HG03039 (cell line): ENCODE results near the gene SHROOM2.
"Not testable (repeated sequence)": the region's sequence is repeated elsewhere in the genome, so short reads cannot be mapped to it uniquely, and the experiment has no call there.

Experiments used
- ATAC-seq: cut with Tn5 transposase; IDR thresholded peaks from one replicate; pipeline ENCODE4 v1.9.1; 2021; ENCODE audit warnings: mild to moderate bottlenecking, moderate library complexity; ENCODE audit not compliant: unreplicated experiment

The SHROOM2 gene

DNA sequence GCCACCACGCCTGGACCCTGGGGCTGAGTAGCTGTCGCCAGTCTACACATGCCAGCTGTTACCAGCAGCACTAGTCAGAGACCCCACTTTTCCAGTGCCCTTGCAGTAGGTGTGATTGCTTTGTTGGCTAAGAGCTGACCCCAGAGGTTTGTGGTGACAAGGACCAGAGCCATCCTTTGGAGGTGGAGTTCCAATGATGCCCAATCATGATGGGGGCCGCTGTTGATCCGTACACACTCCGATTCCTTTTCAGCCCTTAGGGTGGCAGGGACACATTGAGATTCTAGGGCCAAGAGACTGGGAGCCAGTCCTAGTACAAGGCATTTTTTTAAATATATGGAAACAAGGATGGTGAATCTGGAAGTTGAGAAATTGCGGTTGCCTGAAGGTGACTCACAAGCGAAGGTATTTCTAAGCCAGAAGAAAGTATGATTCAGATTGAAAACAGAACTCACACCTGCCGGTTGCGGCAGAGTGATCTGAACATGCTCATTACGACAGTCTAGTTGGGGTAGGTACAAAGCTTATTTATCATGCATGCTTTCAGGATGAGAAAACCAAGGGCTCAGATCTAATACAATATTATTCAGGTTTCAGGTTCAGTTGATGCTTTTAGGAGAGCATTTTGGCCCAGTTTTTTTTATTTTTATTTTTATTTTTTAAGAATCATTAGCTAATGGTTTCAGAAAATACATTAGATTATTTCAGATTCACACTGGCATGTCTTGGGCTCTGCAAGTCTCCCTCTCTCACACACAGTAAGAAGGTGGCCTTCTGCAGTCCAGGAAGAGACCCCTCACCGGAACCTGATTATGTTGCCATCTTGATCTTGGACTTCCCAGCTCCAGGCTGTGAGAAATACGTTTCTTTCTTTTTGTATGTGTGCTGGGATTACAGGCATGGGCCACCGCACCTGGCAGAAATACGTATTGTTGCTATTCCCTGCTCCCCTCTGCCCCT is 43.4 kb downstream of the SHROOM2 start:
- ATAC-seq = peak; percentile 83

GRCh38 chrX:9832811-9833210 is 46.6 kb downstream of the SHROOM2 start:
- ATAC-seq = no peak

GRCh38 chrX:9835585-9836210 is 49.5 kb downstream of the SHROOM2 start:
- ATAC-seq = no peak

DNA sequence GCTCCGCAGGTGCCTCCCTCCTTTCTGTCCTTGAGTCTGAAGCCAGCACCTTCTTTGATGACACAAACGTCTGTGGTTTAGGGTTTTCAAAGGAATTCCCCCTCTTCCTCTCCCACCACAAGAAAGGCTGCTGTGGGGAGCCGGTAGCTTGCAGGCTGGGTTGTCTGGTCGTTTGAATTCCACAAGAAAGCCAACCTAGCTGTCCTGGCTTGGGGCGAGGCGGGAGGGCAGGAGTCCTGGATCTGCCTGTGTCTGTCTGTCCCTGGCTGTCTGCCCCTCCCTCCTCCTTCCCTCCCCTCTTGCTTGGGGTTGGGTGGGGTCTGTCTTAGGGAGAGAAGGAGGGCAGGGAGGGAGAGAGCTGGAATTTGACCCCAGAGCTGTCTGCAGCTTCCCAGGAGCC is 56.3 kb downstream of the SHROOM2 start:
- ATAC-seq = no peak

GRCh38 chrX:9844936-9845577 is 58.8 kb downstream of the SHROOM2 start:
- ATAC-seq = no peak

GRCh38 chrX:9845578-9845952 is 59.3 kb downstream of the SHROOM2 start:
- ATAC-seq = no peak

DNA sequence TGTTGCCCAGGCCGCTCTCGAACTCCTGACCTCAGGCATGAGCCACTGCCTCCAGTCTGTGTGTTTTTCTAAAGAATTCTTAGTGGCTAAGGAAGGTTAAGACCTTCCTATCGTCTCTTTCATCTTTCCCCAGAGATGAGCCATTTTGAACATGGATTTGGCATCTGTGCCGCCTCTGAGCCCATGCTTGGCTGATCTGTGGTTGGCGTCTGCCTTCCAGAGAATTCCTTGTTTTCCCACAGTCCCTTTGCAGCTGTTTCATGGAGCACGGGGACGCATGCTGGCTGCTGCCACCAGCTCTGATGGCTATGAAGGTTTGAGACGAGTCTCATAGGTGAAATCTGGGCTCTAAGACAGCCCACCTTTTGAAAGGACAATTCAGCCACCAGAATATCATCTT is 60.4 kb downstream of the SHROOM2 start:
- no peak for ATAC-seq

GRCh38 chrX:9847071-9847470 is 60.8 kb downstream of the SHROOM2 start:
- ATAC-seq = no peak

DNA sequence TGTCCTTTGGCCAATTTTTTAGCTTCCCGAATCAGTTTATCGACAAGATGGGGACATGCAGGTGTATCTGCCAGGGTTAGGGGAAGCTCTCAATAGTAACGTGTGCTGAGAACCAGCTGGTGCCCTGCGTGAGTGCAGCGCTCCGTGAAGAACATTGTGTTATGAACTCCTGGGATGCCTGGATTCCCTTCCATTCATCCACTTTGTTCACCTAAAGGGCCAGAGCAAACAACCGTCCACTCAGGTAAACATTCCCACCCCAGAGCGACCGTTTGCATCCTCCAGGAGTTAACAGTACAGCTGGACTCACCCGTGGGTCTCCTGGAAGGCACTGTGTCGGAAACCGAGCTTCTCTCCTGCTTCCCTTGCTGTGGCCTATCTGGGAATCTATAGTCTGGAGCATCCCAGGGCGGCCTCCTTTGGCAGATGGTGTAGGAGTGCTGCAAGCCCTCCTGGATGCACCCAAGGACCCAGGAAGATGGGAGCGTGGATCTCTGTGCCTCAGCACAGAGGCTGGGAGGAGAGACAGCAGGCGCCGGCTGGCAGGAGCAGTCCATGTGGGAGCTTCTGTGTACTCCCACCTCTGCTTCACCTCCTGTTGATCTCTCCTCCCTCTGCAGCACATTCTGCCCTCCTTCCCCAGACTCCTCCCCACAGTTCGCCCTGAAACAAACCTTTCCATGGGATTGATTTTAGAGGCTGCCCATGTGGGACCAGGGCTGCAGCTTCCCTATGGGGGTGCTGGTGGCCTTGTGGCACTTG is 62.7 kb downstream of the SHROOM2 start:
- no peak for ATAC-seq

DNA sequence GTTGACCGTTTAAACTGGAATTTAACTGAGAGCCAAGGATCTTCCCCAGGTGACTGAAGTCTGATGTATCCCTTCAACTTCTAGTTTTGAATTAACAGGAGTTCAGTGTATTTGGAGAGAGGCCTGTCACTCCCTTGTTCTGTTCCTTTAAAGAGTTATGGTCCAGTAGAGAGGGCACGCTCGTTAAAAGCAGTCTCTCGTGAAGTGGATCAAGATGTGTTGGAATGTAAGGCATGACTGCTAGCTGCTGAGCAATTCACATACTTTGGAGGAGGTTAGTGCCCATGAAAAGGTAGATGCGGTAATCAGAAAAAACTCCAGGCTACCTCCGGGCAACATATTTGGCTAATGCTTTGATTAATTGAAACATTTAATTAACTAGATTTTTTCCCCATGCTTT is 65.7 kb downstream of the SHROOM2 start:
- ATAC-seq = no peak

DNA sequence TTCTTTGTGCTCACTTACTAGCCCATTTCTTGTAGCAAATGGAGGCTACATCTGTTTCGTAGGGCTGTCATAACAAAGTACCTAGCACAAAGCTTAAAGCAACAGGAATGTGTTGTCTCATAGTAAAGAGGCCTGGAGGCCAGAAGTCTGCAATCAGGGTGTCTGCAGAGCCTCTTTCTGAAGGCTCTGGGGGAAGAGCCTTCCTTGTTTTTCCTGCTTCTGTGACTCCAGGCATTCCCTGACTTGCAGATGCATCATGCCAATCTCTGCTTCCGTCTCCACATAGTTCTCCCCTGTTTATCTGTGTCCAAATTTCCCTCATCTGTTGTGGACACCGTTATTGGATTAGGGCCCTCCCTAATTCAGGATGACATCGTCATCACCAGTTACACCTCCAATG is 67.1 kb downstream of the SHROOM2 start:
- no peak for ATAC-seq

- ATAC-seq = no peak
Measured at GRCh38 chrX:9855561-9856283, 69.5 kb downstream of the SHROOM2 start.

DNA sequence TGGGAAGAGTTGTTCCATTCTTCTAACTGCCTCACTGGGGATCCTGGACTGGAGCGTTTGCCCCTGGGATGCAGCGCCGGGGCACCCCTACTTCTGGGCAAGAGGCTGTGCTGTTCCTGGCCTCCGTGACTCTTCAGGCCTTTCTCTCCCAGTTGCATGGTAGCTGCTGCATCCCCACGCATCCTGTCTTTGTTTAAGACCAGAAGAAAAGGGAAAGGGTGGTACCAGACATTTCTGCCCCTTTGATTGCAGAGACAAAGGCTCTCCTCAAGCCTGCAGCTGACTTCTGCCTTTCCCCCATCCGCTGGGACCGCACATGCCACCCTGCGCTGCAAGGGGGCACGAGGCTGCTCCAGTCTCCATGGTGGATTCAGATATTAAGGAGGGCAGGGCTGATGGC is 70.4 kb downstream of the SHROOM2 start:
- no peak for ATAC-seq

DNA sequence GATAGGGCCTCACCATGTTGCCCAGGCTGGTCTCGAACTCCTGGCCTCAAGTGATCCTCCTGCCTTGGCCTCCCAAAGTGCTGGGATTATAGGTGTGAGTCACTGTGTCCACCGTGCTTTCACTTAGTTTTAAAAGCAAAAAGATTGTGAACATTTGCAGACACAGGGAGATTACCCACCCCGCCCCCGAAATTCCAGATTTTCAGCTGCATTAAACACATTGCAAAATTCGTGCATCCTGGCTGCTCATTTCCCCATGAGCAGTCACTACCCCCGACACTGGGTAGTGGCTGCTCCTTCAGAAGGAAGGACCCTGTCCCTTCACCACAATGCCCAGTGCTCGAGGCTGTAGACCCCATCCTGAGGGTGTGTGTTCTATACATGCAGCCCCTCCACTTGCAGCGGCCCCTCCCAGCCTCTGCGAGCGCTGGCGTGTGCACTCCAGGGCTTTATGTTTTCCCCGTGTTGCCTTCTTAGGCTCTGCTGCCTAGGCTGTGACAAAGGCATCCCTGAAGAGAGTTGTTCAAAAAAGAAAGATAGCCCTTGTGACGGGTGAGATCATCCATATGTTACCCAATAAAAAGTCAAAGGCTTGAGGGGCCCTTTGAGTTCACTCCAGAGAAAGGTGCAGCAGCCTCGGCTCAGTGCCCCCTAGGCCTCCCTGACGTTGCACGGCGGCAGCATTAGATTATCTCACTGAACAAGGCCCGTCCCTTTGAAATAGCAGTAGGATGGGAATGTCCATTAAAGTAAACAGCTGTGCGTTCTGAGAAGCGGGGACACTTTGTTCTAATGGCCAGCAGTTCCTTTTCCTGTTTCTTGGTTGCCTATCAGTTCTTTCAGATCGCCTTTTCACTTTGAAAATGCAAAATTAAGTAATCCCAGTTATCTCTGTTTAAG is 71.6 kb downstream of the SHROOM2 start:
- ATAC-seq = no peak

GRCh38 chrX:9858684-9859083 is 72.5 kb downstream of the SHROOM2 start:
- not testable (repeated sequence) for ATAC-seq

- no peak for ATAC-seq
Measured at GRCh38 chrX:9859711-9860555, 73.7 kb downstream of the SHROOM2 start.

DNA sequence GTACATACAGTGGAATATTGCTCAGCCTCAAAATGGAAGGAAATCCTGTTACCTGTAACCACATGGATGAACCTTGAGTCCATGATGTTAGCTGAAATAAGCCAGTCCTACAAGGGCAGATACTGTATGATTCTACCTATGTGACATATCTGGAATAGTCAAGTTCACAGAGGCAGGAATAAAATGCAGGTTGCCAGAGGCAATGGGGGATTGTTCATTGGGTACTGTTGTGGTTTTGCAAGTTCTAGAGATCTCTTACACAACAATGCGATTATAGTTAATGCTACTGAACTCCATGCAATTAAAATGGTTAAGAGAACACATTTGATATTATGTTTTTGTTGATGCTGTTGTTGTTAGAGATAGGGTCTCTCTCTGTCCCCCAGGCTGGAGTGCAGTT is 74.6 kb downstream of the SHROOM2 start:
- ATAC-seq = no peak

- no peak for ATAC-seq
Measured at GRCh38 chrX:9861711-9862110, 75.5 kb downstream of the SHROOM2 start.

DNA sequence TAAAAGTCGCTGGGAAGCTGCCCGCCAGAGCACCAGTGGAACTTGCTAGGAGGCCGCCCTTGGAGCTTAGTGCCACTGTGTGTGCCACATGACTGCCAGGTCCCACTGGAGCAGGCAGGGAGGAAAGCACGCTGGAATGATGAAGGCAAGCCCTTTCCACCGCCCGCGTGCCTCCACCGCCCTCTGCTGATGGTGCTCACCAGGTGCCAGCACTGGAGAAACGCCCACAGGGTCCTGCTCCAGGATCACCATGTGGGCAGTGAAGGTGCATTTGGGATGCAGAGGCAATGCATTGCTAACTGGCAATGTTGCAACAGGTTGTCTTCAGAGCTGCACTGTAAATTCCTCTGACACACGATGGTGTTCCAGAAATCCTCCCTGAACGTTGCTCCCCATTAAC is 76.3 kb downstream of the SHROOM2 start:
- no peak for ATAC-seq
